OCI-LY3 (cell line): ENCODE data around the gene FMN1.

Source experiments
- CTCF ChIP-seq: fragments of 200-600, 300-600 bp; sonication (generic); IDR thresholded peaks from 2 replicates; pipeline ENCODE4 v1.5.1; 2014; ENCODE audit warnings: antibody characterized with exemption, low read length, low read depth
- EZH2phosphoT487 ChIP-seq: fragments of 200-600 bp; shearing (Covaris generic); IDR thresholded peaks from 2 replicates; pipeline ENCODE4 v1.6.1; 2018; ENCODE audit warnings: antibody characterized with exemption, mixed run types, low read depth

- TF ChIP-seq CTCF (no peak), EZH2phosphoT487 (no peak)
Measured at GRCh38 chr15:32887090-32887489, 307.4 kb downstream of the FMN1 start.
